Activated B cell treated with CpG ODN at 0.5 μM for 24 hours (primary cell): ENCODE results near the gene PHPT1. TPM values are rescaled to one million over a fixed set of nuclear protein-coding genes. Genes with fewer than 3 reads are reported as not detected.

Experiments
- ATAC-seq: fragments of 200-7000 bp; cut with Tn5 transposase; one replicate; pipeline ENCODE4 v1.10.0; 2021; ENCODE audit warnings: low read depth, mild to moderate bottlenecking, moderate library complexity
- CTCF ChIA-PET: fragments of 350-600 bp; sonication (Branson Sonifier 250); formaldehyde crosslinking; loops from one replicate; lab custom pipeline; 2021; ENCODE audit warnings: antibody characterized with exemption; lab: Charles Lee
- POLR2A ChIA-PET: fragments of 350-600 bp; sonication (Branson Sonifier 250); formaldehyde crosslinking; loops from one replicate; lab custom pipeline; 2021; ENCODE audit warnings: antibody characterized with exemption; lab: Charles Lee
- DNase-seq: peaks from one replicate; pipeline ENCODE4 v3.0.0; 2022
- H3K27ac Mint-ChIP-seq: one replicate; pipeline ENCODE4 v1.8.0; 2020; ENCODE audit warnings: mixed read lengths
- H3K27me3 Mint-ChIP-seq: one replicate; pipeline ENCODE4 v1.8.0; 2021; ENCODE audit warnings: mixed read lengths
- H3K36me3 Mint-ChIP-seq: one replicate; pipeline ENCODE4 v1.8.0; 2021; ENCODE audit warnings: low read depth, mixed read lengths
- H3K4me1 Mint-ChIP-seq: one replicate; pipeline ENCODE4 v1.8.0; 2021; ENCODE audit warnings: mixed read lengths
- H3K4me3 Mint-ChIP-seq: one replicate; pipeline ENCODE4 v1.8.0; 2020; ENCODE audit warnings: mild to moderate bottlenecking, mixed read lengths
- H3K9me3 Mint-ChIP-seq: one replicate; pipeline ENCODE4 v1.8.0; 2020; ENCODE audit warnings: mixed read lengths
- CTCF ChIP-seq: fragments of 200-600 bp; IDR thresholded peaks from one replicate; pipeline ENCODE4 v1.8.0; 2022; ENCODE audit warnings: antibody characterized with exemption, mild to moderate bottlenecking
- intact Hi-C: fragments of 100-400 bp; cut with micrococcal nuclease; formaldehyde crosslinking; loops from one replicate; pipeline ENCODE4 v1.15.1; 2024
- total RNA-seq: library from RNA; stranded (reverse); gene quantifications from 2 replicates; pipeline ENCODE4 v1.2.3, GENCODE V29; 2022

The PHPT1 gene
- total RNA-seq, 1 donor from 2014 or later = 64.6 TPM

GRCh38 chr9:136858452-136858843 is 9.2 kb downstream of the PHPT1 start:
- POLR2A ChIA-PET = no interaction called here
- no peak overlapping the region for H3K27ac Mint-ChIP-seq
- DNase-seq = no peak

GRCh38 chr9:136858844-136859757 is 9.9 kb downstream of the PHPT1 start:
- intact Hi-C loops = no loop called here

More at GRCh38 chr9:136858452-136858843, 9.2 kb downstream of the PHPT1 start:
- Mint-ChIP-seq H3K36me3 (peaks cover 25% of the 10 kb centered on the region), H3K9me3 (no peaks in the 10 kb centered on the region), H3K27me3 (no peaks in the 10 kb centered on the region), H3K4me1 (peaks cover 6% of the 10 kb centered on the region), H3K4me3 (no peak overlapping the region)
- CTCF ChIA-PET = no interaction called here
- ATAC-seq = no peak
- intact Hi-C loops = no loop called here
- TF ChIP-seq CTCF = no peak

GRCh38 chr9:136860529-136860928 is 11.3 kb downstream of the PHPT1 start:
- intact Hi-C loops = no loop called here
- Mint-ChIP-seq H3K4me3 (no peak overlapping the region), H3K4me1 (peaks cover 15% of the 10 kb centered on the region), H3K9me3 (no peaks in the 10 kb centered on the region), H3K36me3 (peaks cover 33% of the 10 kb centered on the region), H3K27me3 (no peaks in the 10 kb centered on the region), H3K27ac (no peak overlapping the region)
- DNase-seq (no peak), ATAC-seq (no peak)
- no peak for TF ChIP-seq CTCF
- ChIA-PET CTCF (no interaction called here), POLR2A (interaction anchor here (0.5 to 3.6 kb wide), 6 partner anchors 12 to 186 kb away, joined by 3 to 10 read pairs (median 5); partner anchors contain the start of gene TRAF2)

More at GRCh38 chr9:136858844-136859757, 9.9 kb downstream of the PHPT1 start:
- Mint-ChIP-seq H3K27ac (no peak overlapping the region), H3K27me3 (no peaks in the 10 kb centered on the region), H3K36me3 (peaks cover 31% of the 10 kb centered on the region), H3K4me3 (no peak overlapping the region), H3K4me1 (peaks cover 3% of the 10 kb centered on the region), H3K9me3 (no peaks in the 10 kb centered on the region)
- ChIA-PET POLR2A (no interaction called here), CTCF (no interaction called here)
- no peak for TF ChIP-seq CTCF
- no peak for DNase-seq
- ATAC-seq = no peak

- ATAC-seq (no peak), DNase-seq (no peak)
- Mint-ChIP-seq H3K9me3 (no peaks in the 10 kb centered on the region), H3K4me1 (peaks cover 17% of the 10 kb centered on the region), H3K4me3 (no peak overlapping the region), H3K36me3 (peaks cover 36% of the 10 kb centered on the region), H3K27me3 (no peaks in the 10 kb centered on the region), H3K27ac (no peak overlapping the region)
- no peak for TF ChIP-seq CTCF
- ChIA-PET CTCF (no interaction called here), POLR2A (interaction anchor here (0.5 to 3.6 kb wide), 6 partner anchors 11 to 186 kb away, joined by 3 to 10 read pairs (median 5); partner anchors contain the start of gene TRAF2)
- intact Hi-C loops = no loop called here
Measured at GRCh38 chr9:136860933-136861873, 12.0 kb downstream of the PHPT1 start.
